Panc1 (cell line): ENCODE results near the gene SERPINF2. TPM values are rescaled to one million over a fixed set of nuclear protein-coding genes. Genes with fewer than 3 reads are reported as not detected.

Experiments used
- ATAC-seq: fragments of 200-7000 bp; cut with Tn5 transposase; 2 replicates; pipeline ENCODE4 v1.9.1; 2020; ENCODE audit warnings: mild to moderate bottlenecking, moderate library complexity
- BruUV-seq: library from RNA; stranded (reverse); fragments of 400-500 nt; replicated peaks from 2 replicates; lab custom pipeline; 2021; lab: Mats Ljungman, UMichigan
- CTCF ChIA-PET: fragments of 300-600 bp; sonication (Branson Sonifier 250); formaldehyde crosslinking; loops from one replicate; lab custom pipeline; 2022; ENCODE audit warnings: antibody characterized with exemption; lab: Charles Lee
- POLR2A ChIA-PET: fragments of 300-600 bp; sonication (Branson Sonifier 250); formaldehyde crosslinking; loops from one replicate; lab custom pipeline; 2022; ENCODE audit warnings: antibody characterized with exemption; lab: Charles Lee
- DNase-seq: peaks from one replicate; pipeline ENCODE4 v3.0.0-alpha.2; 2010; ENCODE audit warnings: low read depth, low spot score
- H3K27ac ChIP-seq: 2 replicates; pipeline ENCODE4 v1.5.1; 2011; ENCODE audit warnings: mild to moderate bottlenecking, low read length, inconsistent platforms
- H3K27me3 ChIP-seq: fragments of 200-500 bp; sonication (Bioruptor generic); 2 replicates; pipeline ENCODE4 v1.6.0; 2014; ENCODE audit warnings: low read length, inconsistent platforms; ENCODE audit not compliant: control insufficient read depth, insufficient read depth
- H3K36me3 ChIP-seq: fragments of 200-500 bp; sonication (Bioruptor generic); 2 replicates; pipeline ENCODE4 v1.5.1; 2014; ENCODE audit warnings: inconsistent platforms, mild to moderate bottlenecking, low read length, moderate library complexity; ENCODE audit not compliant: control insufficient read depth, insufficient read depth
- H3K4me1 ChIP-seq: 2 replicates; pipeline ENCODE4 v1.5.1; 2011; ENCODE audit warnings: inconsistent platforms, mild to moderate bottlenecking, low read length, moderate library complexity; ENCODE audit not compliant: control insufficient read depth, insufficient read depth
- H3K4me3 ChIP-seq, 2 experiments: 2 replicates each; pipeline ENCODE4 v1.5.1; 2011 to 2012; ENCODE audit warnings: low read depth in 2 of 2, low read length in 2 of 2, mild to moderate bottlenecking in 2 of 2, inconsistent platforms in 1 of 2, moderate library complexity in 1 of 2
- H3K9me3 ChIP-seq: fragments of 200-500 bp; sonication (Bioruptor generic); 2 replicates; pipeline ENCODE4 v1.5.1; 2014; ENCODE audit warnings: low read depth, mild to moderate bottlenecking, inconsistent platforms, low read length, moderate library complexity; ENCODE audit not compliant: control insufficient read depth, insufficient read depth
- POLR2AphosphoS5 ChIP-seq: IDR thresholded peaks from 2 replicates; pipeline ENCODE4 v1.6.1; 2012; ENCODE audit warnings: mild to moderate bottlenecking, low read depth, low read length, moderate library complexity
- SIN3A ChIP-seq: IDR thresholded peaks from 2 replicates; pipeline ENCODE4 v1.6.1; 2012; ENCODE audit warnings: low read depth, mild to moderate bottlenecking, low read length, moderate library complexity, borderline replicate concordance; ENCODE audit not compliant: insufficient read depth
- TCF7L2 ChIP-seq: IDR thresholded peaks from 2 replicates; pipeline ENCODE4 v1.6.1; 2011; ENCODE audit warnings: mild to moderate bottlenecking, low read depth, low read length, inconsistent platforms
- in situ Hi-C: cut with HindIII; loops from 2 replicates; pipeline ENCODE4 v1.10.0; 2016; ENCODE audit warnings: low sequenced_read_pairs, low pct_unique_long_range_greater_than_20kb
- intact Hi-C: fragments of 100-400 bp; cut with micrococcal nuclease; formaldehyde crosslinking; loops from one replicate; pipeline ENCODE4 v1.10.0; 2022; ENCODE audit not compliant: unreplicated experiment
- total RNA-seq: library from RNA; stranded (reverse); gene quantifications from one replicate; pipeline ENCODE4 v1.2.1, GENCODE V29; 2021; ENCODE audit not compliant: unreplicated experiment
- TF ChIP-seq, protein P1 (sequence below): fragments of 450-650 bp; IDR thresholded peaks from 2 replicates; pipeline ENCODE4 v1.5.1; 2017; ENCODE audit warnings: mild to moderate bottlenecking
- TF ChIP-seq, protein P2 (sequence below), 2 experiments: IDR thresholded peaks; 2 replicates each; pipeline ENCODE4 v1.6.1; 2011 to 2012; ENCODE audit warnings: low read depth in 2 of 2, control low read depth in 1 of 2, low read length in 1 of 2, mild to moderate bottlenecking in 1 of 2, moderate library complexity in 1 of 2; ENCODE audit not compliant: insufficient read depth in 1 of 2

Gene SERPINF2
- total RNA-seq, 1 experiment from 2014 or later = 0.77 TPM

DNA sequence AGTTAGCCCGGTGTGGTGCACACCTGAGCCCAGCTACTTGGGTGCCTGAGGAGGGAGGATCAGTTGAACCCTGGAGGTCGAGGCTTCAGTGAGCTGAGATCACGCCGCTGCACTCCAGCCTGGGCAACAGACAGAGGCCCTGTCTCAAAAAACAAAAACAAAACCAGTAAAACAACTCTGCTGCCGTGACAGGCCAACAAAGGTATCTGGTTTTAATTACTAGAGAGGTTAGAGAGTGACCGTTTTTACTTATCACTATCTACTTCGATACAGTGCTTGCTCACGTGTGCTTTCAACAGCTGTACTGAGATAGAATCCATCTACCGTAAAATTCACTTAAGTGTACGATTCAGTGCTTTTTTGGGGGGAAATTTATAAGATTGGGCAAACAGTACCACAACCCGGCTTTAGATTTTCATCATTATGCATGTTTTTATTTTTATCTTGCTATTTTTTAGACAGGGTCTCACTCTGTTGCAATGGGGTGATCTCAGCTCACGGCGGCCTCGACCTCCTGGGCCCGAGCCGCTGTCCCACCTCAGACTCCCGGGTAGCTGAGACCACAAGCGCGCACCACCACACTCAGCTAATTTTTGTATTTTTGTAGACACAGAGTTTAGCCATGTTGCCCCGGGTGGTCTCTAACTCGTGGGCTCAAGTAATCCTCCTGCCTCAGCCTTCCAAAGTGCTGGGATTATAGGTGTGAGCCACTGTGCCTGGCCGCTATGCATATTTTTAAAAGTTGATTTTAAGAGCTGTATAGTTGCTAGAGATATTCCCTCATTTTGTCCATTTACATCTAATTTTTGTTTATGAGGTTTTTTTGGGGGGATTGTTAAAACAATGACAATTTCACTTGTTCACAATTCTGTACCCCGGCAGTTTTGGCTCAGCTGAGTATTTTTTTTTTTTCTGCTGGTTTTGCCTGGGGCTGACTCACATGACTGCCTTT lies 50.1 kb downstream of the SERPINF2 start:
- no TSS peak for BruUV-seq
- Histone ChIP-seq H3K4me1 (peaks cover 4% of the 10 kb centered on the region; the same call in 1 of the 2 replicates), H3K27ac (no peak overlapping the region), H3K4me3 (no peak overlapping the region), H3K9me3 (no peaks in the 10 kb centered on the region), H3K27me3 (no peaks in the 10 kb centered on the region), H3K36me3 (no peaks in the 10 kb centered on the region)
- DNase-seq = no peak
- intact Hi-C loops = no loop called here
- ATAC-seq = no peak
- CTCF ChIA-PET = no interaction called here
- TF ChIP-seq, protein P1, sequence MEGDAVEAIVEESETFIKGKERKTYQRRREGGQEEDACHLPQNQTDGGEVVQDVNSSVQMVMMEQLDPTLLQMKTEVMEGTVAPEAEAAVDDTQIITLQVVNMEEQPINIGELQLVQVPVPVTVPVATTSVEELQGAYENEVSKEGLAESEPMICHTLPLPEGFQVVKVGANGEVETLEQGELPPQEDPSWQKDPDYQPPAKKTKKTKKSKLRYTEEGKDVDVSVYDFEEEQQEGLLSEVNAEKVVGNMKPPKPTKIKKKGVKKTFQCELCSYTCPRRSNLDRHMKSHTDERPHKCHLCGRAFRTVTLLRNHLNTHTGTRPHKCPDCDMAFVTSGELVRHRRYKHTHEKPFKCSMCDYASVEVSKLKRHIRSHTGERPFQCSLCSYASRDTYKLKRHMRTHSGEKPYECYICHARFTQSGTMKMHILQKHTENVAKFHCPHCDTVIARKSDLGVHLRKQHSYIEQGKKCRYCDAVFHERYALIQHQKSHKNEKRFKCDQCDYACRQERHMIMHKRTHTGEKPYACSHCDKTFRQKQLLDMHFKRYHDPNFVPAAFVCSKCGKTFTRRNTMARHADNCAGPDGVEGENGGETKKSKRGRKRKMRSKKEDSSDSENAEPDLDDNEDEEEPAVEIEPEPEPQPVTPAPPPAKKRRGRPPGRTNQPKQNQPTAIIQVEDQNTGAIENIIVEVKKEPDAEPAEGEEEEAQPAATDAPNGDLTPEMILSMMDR = no peak
- no peak for TF ChIP-seq POLR2AphosphoS5
- TF ChIP-seq, protein P2, sequence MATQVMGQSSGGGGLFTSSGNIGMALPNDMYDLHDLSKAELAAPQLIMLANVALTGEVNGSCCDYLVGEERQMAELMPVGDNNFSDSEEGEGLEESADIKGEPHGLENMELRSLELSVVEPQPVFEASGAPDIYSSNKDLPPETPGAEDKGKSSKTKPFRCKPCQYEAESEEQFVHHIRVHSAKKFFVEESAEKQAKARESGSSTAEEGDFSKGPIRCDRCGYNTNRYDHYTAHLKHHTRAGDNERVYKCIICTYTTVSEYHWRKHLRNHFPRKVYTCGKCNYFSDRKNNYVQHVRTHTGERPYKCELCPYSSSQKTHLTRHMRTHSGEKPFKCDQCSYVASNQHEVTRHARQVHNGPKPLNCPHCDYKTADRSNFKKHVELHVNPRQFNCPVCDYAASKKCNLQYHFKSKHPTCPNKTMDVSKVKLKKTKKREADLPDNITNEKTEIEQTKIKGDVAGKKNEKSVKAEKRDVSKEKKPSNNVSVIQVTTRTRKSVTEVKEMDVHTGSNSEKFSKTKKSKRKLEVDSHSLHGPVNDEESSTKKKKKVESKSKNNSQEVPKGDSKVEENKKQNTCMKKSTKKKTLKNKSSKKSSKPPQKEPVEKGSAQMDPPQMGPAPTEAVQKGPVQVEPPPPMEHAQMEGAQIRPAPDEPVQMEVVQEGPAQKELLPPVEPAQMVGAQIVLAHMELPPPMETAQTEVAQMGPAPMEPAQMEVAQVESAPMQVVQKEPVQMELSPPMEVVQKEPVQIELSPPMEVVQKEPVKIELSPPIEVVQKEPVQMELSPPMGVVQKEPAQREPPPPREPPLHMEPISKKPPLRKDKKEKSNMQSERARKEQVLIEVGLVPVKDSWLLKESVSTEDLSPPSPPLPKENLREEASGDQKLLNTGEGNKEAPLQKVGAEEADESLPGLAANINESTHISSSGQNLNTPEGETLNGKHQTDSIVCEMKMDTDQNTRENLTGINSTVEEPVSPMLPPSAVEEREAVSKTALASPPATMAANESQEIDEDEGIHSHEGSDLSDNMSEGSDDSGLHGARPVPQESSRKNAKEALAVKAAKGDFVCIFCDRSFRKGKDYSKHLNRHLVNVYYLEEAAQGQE (IDR thresholded peaks at IDR 0.05; ENCODE audit: insufficient read depth in 1 of 2, low read depth in 2 of 2, low read length in 1 of 2) = no peak
- TF ChIP-seq SIN3A = no peak
- no peak for TF ChIP-seq TCF7L2
- in situ Hi-C loops = no loop called here
- POLR2A ChIA-PET = interaction anchor here (0.7 kb wide), 1 partner anchor 39 kb away, joined by 4 read pairs; no protein-coding TSS in a partner anchor

DNA sequence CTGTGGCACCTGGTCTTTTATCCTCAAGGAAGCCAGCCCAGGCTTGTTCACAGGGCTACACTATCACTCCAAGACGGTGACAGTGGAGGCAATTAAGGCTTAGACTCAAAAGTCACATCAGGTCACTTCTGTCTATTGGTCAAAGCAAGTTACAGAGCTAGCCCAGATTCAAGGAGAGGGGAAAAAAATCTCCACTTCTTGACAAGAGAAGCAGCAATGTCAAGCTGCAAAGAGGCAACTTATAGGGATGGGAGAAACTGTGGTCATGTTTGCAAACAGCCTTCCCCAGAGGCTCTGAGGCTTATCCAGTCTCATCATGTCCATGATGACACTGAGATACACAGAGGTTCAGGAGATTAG lies 50.8 kb downstream of the SERPINF2 start:
- in situ Hi-C loops (no loop called here), intact Hi-C loops (no loop called here)
- Histone ChIP-seq H3K27me3 (no peaks in the 10 kb centered on the region), H3K27ac (no peak overlapping the region), H3K4me3 (no peak overlapping the region), H3K9me3 (no peaks in the 10 kb centered on the region), H3K4me1 (no peaks in the 10 kb centered on the region), H3K36me3 (no peaks in the 10 kb centered on the region)
- no TSS peak for BruUV-seq
- no peak for ATAC-seq
- ChIA-PET POLR2A (no interaction called here), CTCF (no interaction called here)
- DNase-seq = no peak
- TF ChIP-seq, protein P1 = no peak
- no peak for TF ChIP-seq POLR2AphosphoS5
- TF ChIP-seq, protein P2 (IDR thresholded peaks at IDR 0.05; ENCODE audit: insufficient read depth in 1 of 2, low read depth in 2 of 2, low read length in 1 of 2) = no peak
